Sciatic nerve (tissue), 2 donors: ENCODE data around the gene DLGAP1. TPM values are rescaled to one million over a fixed set of nuclear protein-coding genes. Genes with fewer than 3 reads are reported as not detected.

Source experiments
- ATAC-seq: fragments of 200-7000 bp; cut with Tn5 transposase; one replicate; pipeline ENCODE4 v1.9.1; 2020; ENCODE audit warnings: mild to moderate bottlenecking, moderate library complexity
- DNase-seq: peaks from one replicate; pipeline ENCODE4 v3.0.0-alpha.2; 2020; ENCODE audit warnings: low spot score
- intact Hi-C: fragments of 100-400 bp; cut with DNase I; formaldehyde crosslinking; loops from one replicate; pipeline ENCODE4 v1.14.2; 2022
- microRNA-seq: library from miRNA; unstranded; fragments of <30 nt; microRNA quantifications from one replicate; pipeline ENCODE4 v1.2.0, GENCODE V29; 2020
- total RNA-seq: library from RNA; stranded (reverse); fragmentation: NEBNext Ultra II Directional; extraction: Animal tissue kit (Norgen Biotek cat#: 25700); gene quantifications from one replicate; pipeline ENCODE4 v1.2.1, GENCODE V29; 2021
- donor health status: DM: no; HTN: no; CAD: no.
- donor health status: DM: no; HTN: no; CAD: no.

DLGAP1 gene
- total RNA-seq, 1 donor from 2014 or later, result 0.98 TPM

GRCh38 chr18:3450012-3450798 is 1004.9 kb downstream of the DLGAP1 start, which contains the start of gene TGIF1:
Gene TGIF1, plus strand, starts transcription at chr18:3450172. Its CDS starts 318 bp downstream, at chr18:3450490.
- intact Hi-C loops, result loop anchor here (5.0 to 10.0 kb wide), 2 partner anchors 147 to 175 kb away; no protein-coding TSS in a partner anchor
- peak; percentile 44 for ATAC-seq
- DNase-seq, result peak; percentile 89

- intact Hi-C loops, result loop anchor here (5.0 to 10.0 kb wide), 3 partner anchors 148 to 215 kb away; no protein-coding TSS in a partner anchor
- peak; percentile 88 for DNase-seq
- ATAC-seq, result no peak
Measured at GRCh38 chr18:3449512-3450011, 1005.5 kb downstream of the DLGAP1 start.

- peak; percentile 48 for ATAC-seq
- intact Hi-C loops, result loop anchor here (10.0 kb wide), 1 partner anchor 216 kb away; no protein-coding TSS in a partner anchor
Measured at GRCh38 chr18:3448838-3449511, 1006.1 kb downstream of the DLGAP1 start.

GRCh38 chr18:3447895-3448837 is 1006.9 kb downstream of the DLGAP1 start:
- intact Hi-C loops, result loop anchor here (10.0 kb wide), 1 partner anchor 217 kb away; no protein-coding TSS in a partner anchor
- DNase-seq (peak; percentile 96), ATAC-seq (peak; percentile 86)

More at GRCh38 chr18:3448838-3449511, 1006.1 kb downstream of the DLGAP1 start:
- peak; percentile 91 for DNase-seq

GRCh38 chr18:3447068-3447894 is 1007.8 kb downstream of the DLGAP1 start:
- intact Hi-C loops, result loop anchor here (10.0 kb wide), 1 partner anchor 218 kb away; no protein-coding TSS in a partner anchor
- DNase-seq (no peak), ATAC-seq (peak; percentile 8)

Small RNAs within 50 kb of the gene (microRNA-seq; reads per million reads assigned to microRNA genes)
- not detected for gene MIR6718
